Measurements from ENCODE around the gene PMFBP1.
"Not testable (repeated sequence)": the region's sequence is repeated elsewhere in the genome, so short reads cannot be mapped to it uniquely, and the experiment has no call there.

Gene PMFBP1

GRCh38 chr16:72098936-72099335 lies 73.0 kb downstream of the PMFBP1 start:
- DNase-seq = no peak

DNA sequence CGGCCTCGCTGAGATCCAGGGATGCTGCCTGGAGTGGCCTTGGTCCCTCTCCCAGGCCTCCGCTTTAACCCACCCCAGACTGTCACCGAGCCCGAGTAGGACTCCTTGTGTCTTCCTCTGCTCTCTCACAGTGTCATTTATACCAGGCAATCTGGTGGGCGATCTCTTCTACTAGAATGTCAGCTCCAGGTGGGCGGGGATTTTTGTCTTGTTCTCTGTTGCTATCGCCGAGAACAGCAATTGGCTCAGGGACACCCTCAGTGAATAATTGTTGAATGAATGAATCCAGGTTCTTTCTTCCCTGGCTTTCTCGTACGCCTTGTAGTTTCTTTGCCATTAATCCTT lies 77.7 kb downstream of the PMFBP1 start:
- no peak for DNase-seq

- peak; percentile 82 for DNase-seq
Measured at GRCh38 chr16:72093448-72094265, 78.3 kb downstream of the PMFBP1 start, which contains the start of the genes DHX38 and TXNL4B. TSS of gene DHX38 (plus strand) at chr16:72093847. CDS start at chr16:72096158, 2,311 bp downstream. TSS of gene TXNL4B (minus strand) at chr16:72093620. CDS start at chr16:72090749, 2,871 bp downstream.

- no peak for DNase-seq
Measured at GRCh38 chr16:72092832-72093447, 79.0 kb downstream of the PMFBP1 start.

GRCh38 chr16:72091217-72091616 lies 80.7 kb downstream of the PMFBP1 start:
- DNase-seq = no peak

GRCh38 chr16:72085002-72085401 lies 87.0 kb downstream of the PMFBP1 start:
- no peak for DNase-seq

GRCh38 chr16:72084445-72084844 lies 87.5 kb downstream of the PMFBP1 start:
- DNase-seq = no peak

DNA sequence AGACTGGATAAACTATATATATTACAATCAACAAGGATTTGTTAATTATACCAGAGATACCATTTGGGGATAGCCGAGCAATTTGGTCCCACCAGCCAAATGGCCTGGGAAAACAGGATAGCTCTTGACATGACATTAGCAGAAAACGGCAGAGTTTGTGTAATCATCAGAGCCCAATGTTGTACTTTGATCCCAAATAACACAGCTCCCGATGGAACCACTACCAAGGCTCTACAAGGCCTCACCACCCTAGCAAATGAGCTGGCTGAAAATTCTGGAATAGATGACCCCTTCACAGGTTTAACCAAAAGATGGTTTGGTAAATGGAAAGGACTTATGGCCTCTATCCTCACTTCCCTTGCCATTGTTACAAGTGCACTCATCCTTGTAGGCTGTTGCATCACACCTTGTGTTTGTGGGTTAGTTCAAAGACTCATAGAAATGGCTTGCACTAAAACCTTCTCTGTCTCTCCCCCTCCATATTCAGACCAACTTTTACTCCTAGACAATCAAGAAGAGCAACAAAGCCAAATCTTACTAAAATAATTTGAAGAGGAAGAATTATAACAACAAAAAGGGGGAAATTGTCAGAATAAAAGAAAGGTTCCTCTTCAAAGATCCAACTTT lies 88.1 kb downstream of the PMFBP1 start:
- no peak for DNase-seq

DNA sequence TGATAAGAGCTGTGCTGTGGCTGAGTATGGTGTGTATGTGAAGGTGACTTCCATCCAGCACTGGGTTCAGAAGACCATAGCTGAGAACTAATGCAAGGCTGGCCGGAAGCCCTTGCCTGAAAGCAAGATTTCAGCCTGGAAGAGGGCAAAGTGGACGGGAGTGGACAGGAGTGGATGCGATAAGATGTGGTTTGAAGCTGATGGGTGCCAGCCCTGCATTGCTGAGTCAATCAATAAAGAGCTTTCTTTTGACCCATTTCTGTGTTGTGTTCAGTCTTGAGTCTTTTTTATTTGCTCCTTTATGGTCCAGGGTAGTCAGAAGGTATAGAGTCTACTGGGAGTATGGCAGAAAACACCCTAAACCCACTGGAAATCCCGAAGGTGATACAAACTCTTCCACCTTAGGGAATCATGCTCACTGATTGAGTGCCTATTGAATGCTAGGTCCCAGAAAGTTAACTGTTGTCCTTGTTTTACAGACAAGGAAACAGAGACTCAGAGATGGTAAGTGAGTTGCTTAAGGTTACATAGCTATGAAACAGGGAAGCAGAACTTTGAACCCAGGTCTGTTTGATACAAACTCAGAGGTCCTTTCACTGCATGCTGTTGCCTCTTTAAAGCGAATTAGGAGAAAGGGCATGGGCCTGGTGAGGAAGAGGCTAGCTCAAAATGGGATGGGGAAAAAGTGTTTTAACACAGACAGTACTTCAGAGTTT lies 94.8 kb downstream of the PMFBP1 start:
- not testable (repeated sequence) for DNase-seq

GRCh38 chr16:72075067-72075466 lies 96.9 kb downstream of the PMFBP1 start:
- not testable (repeated sequence) for DNase-seq

DNA sequence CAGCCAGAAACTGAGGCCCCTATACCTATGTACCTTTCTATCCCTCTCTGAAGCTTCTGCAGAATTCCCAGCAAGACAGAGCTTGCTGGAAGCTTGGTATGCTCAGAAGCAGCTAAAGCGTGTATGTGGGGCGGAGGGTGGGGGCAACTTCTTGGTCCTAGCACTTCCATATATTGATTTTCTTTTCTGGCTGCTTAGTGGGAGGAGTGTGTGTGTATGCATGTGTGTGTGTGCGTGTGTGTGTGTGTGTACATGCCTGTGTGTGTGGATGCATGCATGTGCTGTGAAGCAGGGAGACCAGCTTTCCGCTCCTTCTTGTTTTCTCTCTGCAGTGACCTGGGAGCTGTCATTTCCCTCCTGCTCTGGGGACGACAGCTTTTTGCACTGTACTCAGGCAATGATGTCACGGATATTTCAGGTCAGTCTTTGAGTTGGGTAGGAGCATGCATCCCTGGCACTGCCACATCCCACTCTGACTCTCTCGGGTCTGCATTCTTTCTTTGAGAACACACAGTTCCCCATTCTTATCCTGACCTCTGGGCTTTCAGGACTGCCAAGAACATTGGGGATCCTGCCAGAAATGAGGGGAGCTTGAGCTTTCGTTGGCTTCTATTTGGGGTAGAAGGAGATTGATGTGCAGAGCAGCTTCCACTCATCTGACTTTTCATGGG lies 98.3 kb downstream of the PMFBP1 start:
- DNase-seq = no peak

DNA sequence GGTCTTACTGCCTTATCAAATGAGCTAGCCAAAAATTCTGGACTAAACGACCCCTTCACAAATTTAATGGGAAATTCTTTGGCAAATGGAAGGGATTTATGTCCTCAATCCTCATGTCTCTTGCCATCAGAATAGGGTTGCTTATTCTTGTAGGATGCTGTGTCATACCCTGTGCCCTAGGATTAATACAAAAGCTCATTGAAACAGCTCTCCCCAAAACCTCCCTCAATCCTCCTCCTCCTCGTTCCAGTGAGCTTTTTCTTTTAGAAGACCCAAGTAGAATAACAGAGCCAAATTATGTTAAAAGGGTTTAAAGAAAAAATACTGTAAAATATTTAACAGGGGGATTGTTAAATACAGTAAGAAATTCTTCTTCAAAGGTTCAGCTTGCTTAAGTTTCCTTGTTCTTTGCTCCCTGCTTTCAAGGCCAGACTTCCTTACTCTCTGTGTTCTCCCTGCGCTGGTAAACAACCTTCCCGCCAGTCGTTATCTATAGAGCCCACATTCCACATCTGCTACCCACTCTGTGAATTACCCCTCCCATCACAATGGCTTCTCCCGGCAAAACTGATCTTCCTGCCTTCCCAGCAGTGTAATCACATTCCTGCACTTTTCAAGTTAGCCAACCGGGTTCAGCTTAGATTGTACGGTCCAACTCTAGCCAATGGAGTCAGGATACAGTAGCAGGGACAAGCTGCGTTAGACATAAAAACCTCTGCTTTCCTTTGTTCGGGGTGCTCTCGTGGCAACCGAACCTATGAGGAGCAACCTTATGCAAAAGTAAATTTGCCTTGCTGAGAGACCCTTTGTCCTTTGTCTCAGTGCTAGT lies 99.2 kb downstream of the PMFBP1 start:
- no peak for DNase-seq

Measured in effector CD8-positive, alpha-beta T cell (primary cell).